ENCODE results near the gene LTBP2.
A peak's percentile ranks its signal among the peaks of the same experiment; 100 is the strongest.

LTBP2 gene

GRCh38 chr14:74575507-74575906, 36.5 kb downstream of the LTBP2 start:
- no peaks in the 10 kb centered on the region for H3K9me3 ChIP-seq (ENCODE audit: severe bottlenecking)
- no peaks in the 10 kb centered on the region for H3K36me3 ChIP-seq
- H3K27ac ChIP-seq, result no peak overlapping the region
- DNase-seq, result no peak
- no peak overlapping the region for H3K4me3 ChIP-seq (ENCODE audit: low read depth, low read length)
- no peaks in the 10 kb centered on the region for H3K27me3 ChIP-seq (ENCODE audit: insufficient read depth, low read depth, severe bottlenecking)
- no peak for TF ChIP-seq CTCF (IDR thresholded peaks at IDR 0.05; ENCODE audit: low read depth, low read length)

- Histone ChIP-seq H3K36me3 (no peaks in the 10 kb centered on the region), H3K9me3 (ENCODE audit: severe bottlenecking) (no peaks in the 10 kb centered on the region), H3K27ac (no peak overlapping the region), H3K27me3 (ENCODE audit: insufficient read depth, low read depth, severe bottlenecking) (no peaks in the 10 kb centered on the region), H3K4me3 (ENCODE audit: low read depth, low read length) (no peak overlapping the region)
- DNase-seq, result no peak
- no peak for TF ChIP-seq CTCF (IDR thresholded peaks at IDR 0.05; ENCODE audit: low read depth, low read length)
Measured at GRCh38 chr14:74574706-74575105, 37.3 kb downstream of the LTBP2 start.

- DNase-seq, result no peak
- TF ChIP-seq CTCF (IDR thresholded peaks at IDR 0.05; ENCODE audit: low read depth, low read length), result no peak
- Histone ChIP-seq H3K9me3 (ENCODE audit: severe bottlenecking) (no peaks in the 10 kb centered on the region), H3K27me3 (ENCODE audit: insufficient read depth, low read depth, severe bottlenecking) (no peaks in the 10 kb centered on the region), H3K36me3 (no peaks in the 10 kb centered on the region), H3K4me3 (ENCODE audit: low read depth, low read length) (no peak overlapping the region), H3K27ac (no peak overlapping the region)
Measured at GRCh38 chr14:74574090-74574433, 38.0 kb downstream of the LTBP2 start.

GRCh38 chr14:74573421-74574089, 38.5 kb downstream of the LTBP2 start:
- Histone ChIP-seq H3K4me3 (ENCODE audit: low read depth, low read length) (no peak overlapping the region), H3K36me3 (no peaks in the 10 kb centered on the region), H3K9me3 (ENCODE audit: severe bottlenecking) (no peaks in the 10 kb centered on the region), H3K27ac (no peak overlapping the region), H3K27me3 (ENCODE audit: insufficient read depth, low read depth, severe bottlenecking) (no peaks in the 10 kb centered on the region)
- peak; percentile 57 for DNase-seq
- peak; percentile 88 for TF ChIP-seq CTCF (IDR thresholded peaks at IDR 0.05; ENCODE audit: low read depth, low read length)

GRCh38 chr14:74572726-74573301, 39.2 kb downstream of the LTBP2 start:
- H3K27me3 ChIP-seq (ENCODE audit: insufficient read depth, low read depth, severe bottlenecking), result no peaks in the 10 kb centered on the region
- H3K9me3 ChIP-seq (ENCODE audit: severe bottlenecking), result no peaks in the 10 kb centered on the region
- TF ChIP-seq CTCF (IDR thresholded peaks at IDR 0.05; ENCODE audit: low read depth, low read length), result no peak
- H3K36me3 ChIP-seq, result no peaks in the 10 kb centered on the region
- H3K27ac ChIP-seq, result peak overlapping the region; percentile 54
- DNase-seq, result no peak
- no peak overlapping the region for H3K4me3 ChIP-seq (ENCODE audit: low read depth, low read length)

Measured in WERI-Rb-1 (cell line).